Sigmoid colon (tissue), 4 donors: Measurements from ENCODE around the gene CCPG1.

Source experiments
- EP300 ChIP-seq, 4 donors: sonication (generic); formaldehyde crosslinking; IDR thresholded peaks; one replicate each; pipeline ENCODE4 v1.6.1; 2017; ENCODE audit warnings: antibody characterized with exemption in 4 of 4
- POLR2A ChIP-seq, 2 donors: fragments of 450-650 bp; IDR thresholded peaks; one replicate each; pipeline ENCODE4 v1.6.1; 2016; ENCODE audit warnings: antibody characterized with exemption in 2 of 2, mild to moderate bottlenecking in 2 of 2, moderate library complexity in 2 of 2

GRCh38 chr15:55379095-55379494 lies 29.1 kb downstream of the CCPG1 start:
- TF ChIP-seq EP300 (IDR thresholded peaks at IDR 0.05) (no peak), POLR2A (IDR thresholded peaks at IDR 0.05) (no peak)
